DND-41 (cell line): ENCODE measurements around the gene PLPPR1.

Experiments
- ATAC-seq: fragments of 200-7000 bp; cut with Tn5 transposase; 3 replicates; pipeline ENCODE4 v1.9.1; 2021; ENCODE audit warnings: low read depth; ENCODE audit not compliant: insufficient read depth
- DNase-seq: peaks from one replicate; pipeline ENCODE4 v3.0.0-alpha.2; 2020
- H2AFZ ChIP-seq: 2 replicates; pipeline ENCODE4 v1.6.0; 2012; ENCODE audit warnings: low read depth, low read length
- H3K27ac ChIP-seq: 2 replicates; pipeline ENCODE4 v1.5.1; 2012; ENCODE audit warnings: low read length, inconsistent platforms
- H3K27me3 ChIP-seq: fragments of 200-600 bp; sonication (generic); 2 replicates; pipeline ENCODE4 v1.6.0; 2012; ENCODE audit warnings: low read length, mild to moderate bottlenecking, inconsistent platforms; ENCODE audit not compliant: insufficient read depth, poor library complexity
- H3K36me3 ChIP-seq: 2 replicates; pipeline ENCODE4 v1.5.1; 2012; ENCODE audit warnings: low read length, inconsistent platforms; ENCODE audit not compliant: insufficient read depth
- H3K4me1 ChIP-seq: 2 replicates; pipeline ENCODE4 v1.5.1; 2012; ENCODE audit warnings: mild to moderate bottlenecking, low read length; ENCODE audit not compliant: insufficient read depth
- H3K4me2 ChIP-seq: 2 replicates; pipeline ENCODE4 v1.6.0; 2012; ENCODE audit warnings: mild to moderate bottlenecking, moderate library complexity, low read length, inconsistent platforms; ENCODE audit not compliant: insufficient read depth
- H3K4me3 ChIP-seq, 2 experiments: fragments of 200-600 bp in 1 of 2; shearing (Covaris generic) in 1 of 2; 2 replicates each; pipeline ENCODE4 v1.5.1; 2012 to 2016; ENCODE audit warnings: inconsistent platforms in 2 of 2, low read length in 2 of 2, mild to moderate bottlenecking in 2 of 2, low read depth in 1 of 2, moderate library complexity in 1 of 2
- H3K79me2 ChIP-seq: 2 replicates; pipeline ENCODE4 v1.6.0; 2012; ENCODE audit warnings: low read length, inconsistent platforms; ENCODE audit not compliant: insufficient read depth
- H3K9ac ChIP-seq: 2 replicates; pipeline ENCODE4 v1.6.0; 2012; ENCODE audit warnings: low read depth, mild to moderate bottlenecking, inconsistent platforms, low read length, moderate library complexity
- H3K9me3 ChIP-seq: 2 replicates; pipeline ENCODE4 v1.5.1; 2012; ENCODE audit warnings: low read length, moderate library complexity, mild to moderate bottlenecking, inconsistent platforms; ENCODE audit not compliant: insufficient read depth, severe bottlenecking
- H4K20me1 ChIP-seq: 2 replicates; pipeline ENCODE4 v1.6.0; 2012; ENCODE audit warnings: low read length; ENCODE audit not compliant: insufficient read depth
- CTCF ChIP-seq: IDR thresholded peaks from 2 replicates; pipeline ENCODE4 v1.5.1; 2012; ENCODE audit warnings: borderline replicate concordance, low read length, moderate library complexity, mild to moderate bottlenecking; ENCODE audit not compliant: poor library complexity, severe bottlenecking; ENCODE audit errors: extremely low read depth
- EZH2 ChIP-seq: IDR thresholded peaks from 3 replicates; pipeline ENCODE4 v1.6.1; 2012; ENCODE audit warnings: borderline replicate concordance, low read depth, mild to moderate bottlenecking, moderate library complexity, low read length, inconsistent platforms; ENCODE audit not compliant: severe bottlenecking

PLPPR1 gene

GRCh38 chr9:101063192-101063591, 34.7 kb downstream of the PLPPR1 start:
- Histone ChIP-seq H3K9me3 (no peaks in the 10 kb centered on the region), H3K9ac (no peak overlapping the region), H4K20me1 (no peaks in the 10 kb centered on the region), H3K27me3 (no peaks in the 10 kb centered on the region), H3K4me3 (no peak overlapping the region), H3K36me3 (no peaks in the 10 kb centered on the region), H2AFZ (no peak overlapping the region), H3K4me2 (no peak overlapping the region), H3K79me2 (no peaks in the 10 kb centered on the region), H3K27ac (no peak overlapping the region), H3K4me1 (no peaks in the 10 kb centered on the region)
- DNase-seq (no peak), ATAC-seq (no peak)
- TF ChIP-seq EZH2, result no peak
- TF ChIP-seq CTCF, result no peak

- Histone ChIP-seq H2AFZ (no peak overlapping the region), H3K9me3 (no peaks in the 10 kb centered on the region), H3K79me2 (no peaks in the 10 kb centered on the region), H3K9ac (no peak overlapping the region), H3K27ac (no peak overlapping the region), H3K4me2 (no peak overlapping the region), H3K4me3 (no peak overlapping the region), H3K4me1 (no peaks in the 10 kb centered on the region), H4K20me1 (no peaks in the 10 kb centered on the region), H3K27me3 (no peaks in the 10 kb centered on the region), H3K36me3 (no peaks in the 10 kb centered on the region)
- DNase-seq (no peak), ATAC-seq (no peak)
- TF ChIP-seq CTCF (no peak), EZH2 (no peak)
Measured at GRCh38 chr9:101064206-101064605, 35.7 kb downstream of the PLPPR1 start.

- DNase-seq (no peak), ATAC-seq (no peak)
- Histone ChIP-seq H3K4me2 (no peak overlapping the region), H3K27me3 (no peaks in the 10 kb centered on the region), H3K27ac (no peak overlapping the region), H3K79me2 (no peaks in the 10 kb centered on the region), H3K36me3 (no peaks in the 10 kb centered on the region), H2AFZ (no peak overlapping the region), H3K4me3 (no peak overlapping the region), H3K4me1 (no peaks in the 10 kb centered on the region), H3K9ac (no peak overlapping the region), H4K20me1 (no peaks in the 10 kb centered on the region), H3K9me3 (no peaks in the 10 kb centered on the region)
- TF ChIP-seq CTCF (no peak), EZH2 (no peak)
Measured at GRCh38 chr9:101065930-101066329, 37.4 kb downstream of the PLPPR1 start.

GRCh38 chr9:101068696-101069095, 40.2 kb downstream of the PLPPR1 start:
- Histone ChIP-seq H3K27ac (no peak overlapping the region), H3K36me3 (no peaks in the 10 kb centered on the region), H3K4me1 (no peaks in the 10 kb centered on the region), H3K9ac (no peak overlapping the region), H3K4me2 (no peak overlapping the region), H3K4me3 (no peak overlapping the region), H2AFZ (no peak overlapping the region), H3K79me2 (no peaks in the 10 kb centered on the region), H4K20me1 (no peaks in the 10 kb centered on the region), H3K27me3 (no peaks in the 10 kb centered on the region), H3K9me3 (no peaks in the 10 kb centered on the region)
- TF ChIP-seq CTCF (no peak), EZH2 (no peak)
- DNase-seq, result no peak
- ATAC-seq, result no peak
